K562 (cell line): ENCODE results near the gene TAS2R5. TPM values are rescaled to one million over a fixed set of nuclear protein-coding genes. Genes with fewer than 3 reads are reported as not detected.

ENCODE experiments used
- ATAC-seq: fragments of 200-7000 bp; cut with Tn5 transposase; 3 replicates; pipeline ENCODE4 v1.9.1; 2020; ENCODE audit warnings: moderate library complexity
- BruUV-seq: library from RNA; stranded (reverse); fragments of 400-500 nt; replicated peaks from 2 replicates; lab custom pipeline; 2021; lab: Mats Ljungman, UMichigan
- CTCF ChIA-PET: fragments of 300-600 bp; formaldehyde crosslinking; extraction: SDS; loops from one replicate; lab custom pipeline; 2021; ENCODE audit warnings: low intra/inter-chr PET ratio; lab: Yijun Ruan, JAX
- POLR2A ChIA-PET: fragments of 300-600, 350-650 bp; sonication (Branson Sonifier 250); formaldehyde crosslinking; extraction: SDS; loops from one replicate; lab custom pipeline; 2021; ENCODE audit warnings: antibody characterized with exemption, inconsistent platforms; lab: Yijun Ruan, JAX
- DNase-seq, 4 experiments: peaks; one replicate each; pipeline versions ENCODE4 v3.0.0 to v3.0.0-alpha.2; 2011 to 2018; ENCODE audit warnings: low spot score in 3 of 4, mixed read lengths in 3 of 4; ENCODE audit errors: extremely low read depth in 1 of 4
- FAIRE-seq: peaks from 2 replicates; lab custom pipeline; 2011; peaks lifted over from hg19 to GRCh38; lab: Jason Lieb, UNC
- H2AFZ ChIP-seq: 2 replicates; pipeline ENCODE4 v1.6.0; 2011; ENCODE audit warnings: low read depth, low read length, control low read depth, inconsistent platforms
- H3K27ac ChIP-seq: fragments of 200-600 bp; 3 replicates; pipeline ENCODE4 v1.8.0; 2011; ENCODE audit warnings: low read depth, mild to moderate bottlenecking, control low read depth, inconsistent platforms, low read length, moderate library complexity, mixed read lengths; ENCODE audit errors: extremely low read depth
- H3K27me3 ChIP-seq, 2 experiments: fragments of 300-600 bp in 1 of 2; 2 replicates in 1 of 2; 3 replicates in 1 of 2; pipeline versions ENCODE4 v1.6.0 to v1.8.0; 2011; ENCODE audit warnings: inconsistent platforms in 2 of 2, low read length in 2 of 2, mild to moderate bottlenecking in 1 of 2, mixed read lengths in 1 of 2, moderate library complexity in 1 of 2; ENCODE audit not compliant: control insufficient read depth in 2 of 2, insufficient read depth in 2 of 2
- H3K36me3 ChIP-seq: fragments of 300-600 bp; 3 replicates; pipeline ENCODE4 v1.8.0; 2011; ENCODE audit warnings: mild to moderate bottlenecking, low read length, inconsistent platforms; ENCODE audit not compliant: control insufficient read depth, insufficient read depth
- H3K4me1 ChIP-seq, 2 experiments: fragments of 200-600 bp in 1 of 2; replicated peaks in 1 of 2; 2 replicates in 1 of 2; 3 replicates in 1 of 2; pipeline versions ENCODE4 v1.5.1 to v1.8.0; 2011; ENCODE audit warnings: inconsistent platforms in 2 of 2, low read length in 2 of 2, mild to moderate bottlenecking in 1 of 2, mixed read lengths in 1 of 2, moderate library complexity in 1 of 2; ENCODE audit not compliant: control insufficient read depth in 2 of 2, insufficient read depth in 2 of 2
- H3K4me2 ChIP-seq: 2 replicates; pipeline ENCODE4 v1.6.1; 2011; ENCODE audit warnings: low read length, control low read depth, inconsistent platforms, mixed read lengths; ENCODE audit not compliant: insufficient read depth
- H3K4me3 ChIP-seq: fragments of 200-600 bp; sonication (generic), shearing (Covaris generic); 2 replicates; pipeline ENCODE4 v1.5.1; 2016; ENCODE audit warnings: control low read depth, inconsistent platforms
- H3K79me2 ChIP-seq: fragments of 200-600 bp; 3 replicates; pipeline ENCODE4 v1.8.0; 2011; ENCODE audit warnings: low read length, inconsistent platforms; ENCODE audit not compliant: control insufficient read depth, insufficient read depth
- H3K9ac ChIP-seq, 2 experiments: 2 replicates each; pipeline versions ENCODE4 v1.6.0 to v1.6.1; 2011; ENCODE audit warnings: low read depth in 2 of 2, low read length in 2 of 2, control low read depth in 1 of 2, inconsistent platforms in 1 of 2, mild to moderate bottlenecking in 1 of 2, mixed read lengths in 1 of 2; ENCODE audit not compliant: insufficient read depth in 1 of 2
- H3K9me1 ChIP-seq: one replicate; pipeline ENCODE4 v1.6.0; 2011; ENCODE audit warnings: inconsistent platforms, mild to moderate bottlenecking, low read length, moderate library complexity; ENCODE audit not compliant: control insufficient read depth, insufficient read depth
- H3K9me3 ChIP-seq: replicated peaks from 2 replicates; pipeline ENCODE4 v1.5.1; 2011; ENCODE audit warnings: low read depth, low read length, inconsistent platforms; ENCODE audit not compliant: control insufficient read depth, insufficient read depth
- H4K20me1 ChIP-seq: replicated peaks from 2 replicates; pipeline ENCODE4 v1.6.1; 2011; ENCODE audit warnings: low read length, inconsistent platforms, mixed read lengths; ENCODE audit not compliant: control insufficient read depth, insufficient read depth
- ARID1B ChIP-seq: fragments of 450-650 bp; IDR thresholded peaks from 2 replicates; pipeline ENCODE4 v1.6.1; 2016; ENCODE audit warnings: antibody characterized with exemption, mild to moderate bottlenecking, inconsistent platforms
- HCFC1 ChIP-seq: IDR thresholded peaks from 2 replicates; pipeline ENCODE4 v1.6.1; 2012; ENCODE audit warnings: low read depth, low read length, improper control_type of control experiment
- NCOR1 ChIP-seq: fragments of 450-650 bp; IDR thresholded peaks from 2 replicates; pipeline ENCODE4 v1.6.1; 2016; ENCODE audit warnings: mild to moderate bottlenecking, moderate library complexity
- RFX1 ChIP-seq: fragments of 450-650 bp; IDR thresholded peaks from 2 replicates; pipeline ENCODE4 v1.6.1; 2016; ENCODE audit warnings: mild to moderate bottlenecking, moderate library complexity
- SAFB2 ChIP-seq: fragments of 200-400 bp; formaldehyde crosslinking; IDR thresholded peaks from 2 replicates; pipeline ENCODE4 v1.6.1; 2018; ENCODE audit warnings: borderline replicate concordance, low read length, low read depth, moderate library complexity; ENCODE audit not compliant: severe bottlenecking
- ZNF184 ChIP-seq: sonication (generic); formaldehyde crosslinking; IDR thresholded peaks from 2 replicates; pipeline ENCODE4 v1.5.0; 2020; ENCODE audit warnings: missing genetic modification reagents
- WGBS: fragments of 100-300 bp; shearing (Covaris generic); methylation state at CpG from one replicate; pipeline ENCODE4 v1.1.6; 2016; ENCODE audit warnings: low coverage, mixed read lengths; ENCODE audit not compliant: insufficient coverage; ENCODE audit errors: missing lambda C conversion rate; 5-methylcytosine and 5-hydroxymethylcytosine counted together
- in situ Hi-C: fragments of 300-500 bp; cut with MboI; formaldehyde crosslinking; loops from 4 replicates; pipeline ENCODE4 v1.15.0; 2018; ENCODE audit warnings: inconsistent platforms, mixed read lengths
- intact Hi-C: fragments of 100-400 bp; cut with micrococcal nuclease; formaldehyde crosslinking; loops from 2 replicates; pipeline ENCODE4 v1.14.2; 2022
- polyA plus RNA-seq, 8 experiments: library from polyadenylated mRNA; depleted of rRNA in 4 of 8; stranded (reverse) in 5 of 8; unstranded in 3 of 8; fragments of >200 nt; fragmentation: Nextera tagmentation in 2 of 8; fragmentation: Illumina TruSeq in 1 of 8; extraction: Ambion mirVana in 2 of 8; extraction: Trizol in 1 of 8; gene quantifications; 2 replicates each; pipeline versions ENCODE4 v1.2.1 to v1.2.3, GENCODE V29; 2011 to 2014; ENCODE audit warnings: inconsistent platforms in 1 of 8, missing spikeins in 1 of 8
- total RNA-seq, 7 experiments: library from RNA; depleted of rRNA in 6 of 7; stranded (reverse); fragments of >200 nt in 6 of 7; fragmentation: Illumina TruSeq in 2 of 7; extraction: Trizol in 2 of 7; gene quantifications; 2 replicates each; pipeline versions ENCODE4 v1.2.1 to v1.2.3, GENCODE V29; 2011 to 2021; ENCODE audit warnings: low replicate concordance in 1 of 7
- TF ChIP-seq, protein P1 (sequence below): sonication (generic); IDR thresholded peaks from 2 replicates; pipeline ENCODE4 v1.6.1; 2016

The TAS2R5 gene
- total and polyA plus RNA-seq, 9 of the 15 experiments (the other 6 are each of a cell fraction or from before 2014, with no cell fraction given): 0.35 to 4.5 (median 1.4) TPM

DNA sequence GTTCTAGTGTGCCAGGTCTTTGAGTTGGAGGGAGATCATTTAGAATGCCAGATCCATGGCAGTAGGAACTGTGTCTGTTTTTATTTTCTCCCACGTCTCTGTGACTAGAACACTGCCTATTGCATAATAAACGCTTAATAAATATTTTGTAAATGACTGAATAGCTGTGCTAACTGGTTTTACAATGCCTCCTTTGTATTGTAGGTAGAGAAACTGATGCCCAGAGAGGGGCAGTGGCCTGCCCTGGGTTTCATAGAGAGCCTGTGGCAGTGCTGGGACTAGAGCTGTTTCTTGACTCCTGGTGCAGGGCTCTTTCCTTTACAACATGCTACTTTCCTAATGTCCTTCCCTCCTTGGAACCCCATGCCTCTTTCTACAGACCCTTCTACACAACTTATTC is 2.5 kb downstream of the TAS2R5 start:
- ChIA-PET CTCF (no interaction called here), POLR2A (no interaction called here)
- Histone ChIP-seq H3K27ac (no peak overlapping the region), H3K4me3 (no peak overlapping the region), H4K20me1 (no peaks in the 10 kb centered on the region), H3K9me3 (no peaks in the 10 kb centered on the region), H3K36me3 (peaks cover 25% of the 10 kb centered on the region; the same call in 1 of the 3 replicates), H2AFZ (no peak overlapping the region), H3K9ac (no peak overlapping the region), H3K79me2 (no peaks in the 10 kb centered on the region), H3K9me1 (no peaks in the 10 kb centered on the region), H3K4me2 (no peak overlapping the region), H3K4me1 (no peaks in the 10 kb centered on the region), H3K27me3 (no peaks in the 10 kb centered on the region)
- DNase-seq (no peak), FAIRE-seq (no peak), ATAC-seq (no peak)
- no TSS peak for BruUV-seq
- TF ChIP-seq RFX1 (no peak), NCOR1 (no peak), ARID1B (no peak), SAFB2 (no peak), ZNF184 (no peak), HCFC1 (no peak)
- TF ChIP-seq, protein P1, sequence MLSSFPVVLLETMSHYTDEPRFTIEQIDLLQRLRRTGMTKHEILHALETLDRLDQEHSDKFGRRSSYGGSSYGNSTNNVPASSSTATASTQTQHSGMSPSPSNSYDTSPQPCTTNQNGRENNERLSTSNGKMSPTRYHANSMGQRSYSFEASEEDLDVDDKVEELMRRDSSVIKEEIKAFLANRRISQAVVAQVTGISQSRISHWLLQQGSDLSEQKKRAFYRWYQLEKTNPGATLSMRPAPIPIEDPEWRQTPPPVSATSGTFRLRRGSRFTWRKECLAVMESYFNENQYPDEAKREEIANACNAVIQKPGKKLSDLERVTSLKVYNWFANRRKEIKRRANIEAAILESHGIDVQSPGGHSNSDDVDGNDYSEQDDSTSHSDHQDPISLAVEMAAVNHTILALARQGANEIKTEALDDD: no peak
- 83% methylated on average over 2 of the region's 2 CpGs for WGBS
- intact Hi-C loops (no loop called here), in situ Hi-C loops (no loop called here)
